HG02852 (cell line): ENCODE measurements around the gene ASPDH.
"Not testable (repeated sequence)": the region's sequence is repeated elsewhere in the genome, so short reads cannot be mapped to it uniquely, and the experiment has no call there.

Source experiments
- ATAC-seq: cut with Tn5 transposase; IDR thresholded peaks from one replicate; pipeline ENCODE4 v1.9.1; 2021; ENCODE audit warnings: mild to moderate bottlenecking, moderate library complexity; ENCODE audit not compliant: unreplicated experiment

Gene ASPDH

DNA sequence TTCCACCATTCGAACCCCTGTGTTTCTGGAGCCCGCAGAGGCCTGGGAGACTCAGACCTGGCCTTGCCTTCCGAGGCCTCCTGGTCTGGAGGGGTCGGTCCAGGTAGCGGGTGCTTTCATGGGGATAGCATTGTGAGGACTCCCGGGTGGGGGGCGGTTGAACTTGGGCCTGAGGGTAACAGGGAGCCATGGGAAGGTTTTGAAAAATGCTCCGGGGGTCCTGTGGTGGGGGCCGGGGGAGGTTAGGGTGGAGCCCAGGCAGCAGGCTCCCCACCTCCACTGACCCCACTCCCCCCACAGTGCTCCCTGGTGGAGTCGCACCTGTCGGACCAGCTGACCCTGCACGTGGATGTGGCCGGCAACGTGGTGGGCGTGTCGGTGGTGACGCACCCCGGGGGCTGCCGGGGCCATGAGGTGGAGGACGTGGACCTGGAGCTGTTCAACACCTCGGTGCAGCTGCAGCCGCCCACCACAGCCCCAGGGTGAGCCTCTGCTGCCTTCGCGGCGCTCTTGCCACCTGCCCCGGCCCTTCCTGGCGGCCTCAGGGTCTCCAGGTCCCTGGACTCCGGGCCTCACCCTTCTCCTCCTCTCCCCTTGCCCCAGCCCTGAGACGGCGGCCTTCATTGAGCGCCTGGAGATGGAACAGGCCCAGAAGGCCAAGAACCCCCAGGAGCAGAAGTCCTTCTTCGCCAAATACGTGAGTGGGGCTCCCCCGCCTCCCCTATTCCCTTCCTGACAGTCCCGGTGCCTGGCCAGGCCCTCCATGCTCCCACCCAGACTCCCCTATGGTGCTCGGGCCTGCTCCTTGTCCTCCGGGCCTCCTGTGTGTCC, 33.2 kb downstream of the ASPDH start:
- no peak for ATAC-seq

DNA sequence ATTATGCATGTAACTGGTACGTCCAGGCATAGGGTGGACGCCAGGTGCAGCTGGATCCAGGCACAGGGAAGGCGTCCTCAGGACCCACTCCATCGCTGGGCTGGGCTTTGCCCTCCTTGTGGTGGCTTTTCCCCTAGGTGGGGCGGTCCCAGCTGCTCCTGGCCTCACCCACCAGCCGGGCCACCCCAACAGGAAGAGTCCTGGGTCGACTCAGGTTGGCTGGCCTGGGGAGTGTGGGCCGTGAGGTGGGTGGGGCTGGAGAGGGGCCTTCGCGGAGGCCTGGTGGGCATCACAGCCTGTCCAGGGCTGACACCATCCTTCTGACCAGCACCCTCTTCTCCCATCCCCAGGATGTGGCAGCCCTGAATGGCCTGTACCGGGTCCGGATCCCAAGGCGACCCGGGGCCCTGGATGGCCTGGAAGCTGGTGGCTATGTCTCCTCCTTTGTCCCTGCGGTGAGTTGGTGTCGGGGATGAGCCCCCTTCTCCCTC, 33.9 kb downstream of the ASPDH start:
- ATAC-seq: no peak

DNA sequence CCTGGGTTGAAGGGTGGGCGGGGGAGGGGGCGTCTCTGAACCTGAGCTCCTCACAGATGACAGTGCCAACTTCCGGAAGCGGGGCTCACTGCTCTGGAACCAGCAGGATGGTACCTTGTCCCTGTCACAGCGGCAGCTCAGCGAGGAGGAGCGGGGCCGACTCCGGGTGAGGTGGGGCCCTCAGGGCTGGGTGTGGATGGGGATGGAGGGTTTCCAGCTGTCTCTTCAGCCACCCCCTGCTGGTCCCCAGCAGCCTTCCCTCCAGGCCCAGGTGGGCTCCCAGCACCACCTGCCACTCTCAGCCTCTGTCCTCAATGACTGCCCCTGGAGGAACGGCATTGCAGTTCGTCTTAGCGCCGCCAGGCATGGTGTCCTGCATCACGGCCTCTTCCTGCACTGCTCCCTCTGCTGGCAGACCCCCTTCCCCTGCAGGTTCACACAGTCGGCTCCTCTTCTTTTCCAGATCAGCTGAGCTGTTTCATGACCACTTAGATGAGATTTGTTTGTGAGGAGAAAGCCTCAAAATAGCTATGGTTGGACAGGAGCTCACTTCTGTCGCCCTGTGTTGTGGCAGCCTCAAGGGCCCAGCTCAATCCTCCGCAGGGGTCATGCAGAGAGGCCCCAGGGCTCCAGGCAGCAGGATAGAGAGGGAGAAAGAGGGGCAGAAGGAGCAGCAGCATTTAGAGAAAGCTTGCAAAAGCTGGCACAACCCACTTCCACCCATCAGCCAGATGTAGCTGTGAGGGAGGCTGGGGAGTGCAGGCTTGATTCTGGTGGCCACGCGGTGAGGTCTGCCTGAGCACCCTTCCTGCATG, 34.6 kb downstream of the ASPDH start:
- no peak for ATAC-seq

DNA sequence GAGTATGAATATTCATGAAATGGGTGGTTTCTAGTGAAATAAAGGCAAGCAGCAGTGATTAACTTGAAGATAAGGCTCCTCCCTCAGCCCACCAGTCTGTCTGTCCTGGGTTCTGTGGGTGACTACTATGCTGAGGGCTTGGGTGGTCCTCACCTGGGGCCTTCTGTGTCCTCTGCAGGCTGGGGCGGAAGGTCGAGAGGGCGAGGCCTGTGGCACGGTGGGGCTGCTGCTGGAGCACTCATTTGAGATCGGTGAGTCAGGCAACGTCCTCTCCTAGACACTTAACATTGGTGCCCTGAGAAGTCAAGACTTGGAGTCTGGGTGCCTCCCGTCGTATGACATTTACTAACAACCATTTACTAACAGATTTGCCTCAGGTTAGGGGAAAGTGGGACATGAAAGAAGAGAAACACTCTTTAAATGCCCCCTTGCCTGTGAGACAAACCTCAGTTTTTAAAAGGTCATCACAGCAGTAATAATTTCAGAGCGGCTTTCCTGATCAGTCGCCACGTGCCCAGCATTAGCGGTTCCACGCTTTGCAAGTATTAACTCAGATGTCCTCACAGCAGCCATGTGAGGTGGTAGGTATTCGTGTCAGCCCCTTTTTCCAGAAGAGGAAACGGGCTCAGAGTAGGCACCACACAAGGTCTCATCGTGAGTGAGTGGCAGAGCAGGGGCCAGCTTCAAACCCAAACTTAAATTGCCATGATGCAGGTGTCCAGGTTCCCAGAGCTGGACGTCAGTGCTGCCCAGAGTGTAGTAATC, 35.8 kb downstream of the ASPDH start:
- ATAC-seq: no peak

DNA sequence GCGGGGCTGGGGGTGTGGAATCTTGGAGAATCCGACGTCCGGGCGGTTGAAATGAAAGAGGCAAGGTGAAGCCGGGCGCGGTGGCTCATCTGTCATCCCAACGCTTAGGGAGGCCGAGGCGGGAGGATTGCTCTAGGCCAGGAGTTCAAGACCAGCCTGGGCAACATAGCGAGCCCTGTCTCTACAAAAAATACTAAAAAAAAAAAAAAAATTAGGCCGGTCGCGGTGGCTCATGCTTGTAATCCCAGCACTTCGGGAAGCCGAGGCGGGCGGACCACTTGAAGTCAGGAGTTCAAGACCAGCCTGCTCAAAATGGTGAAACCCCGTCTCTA, 36.8 kb downstream of the ASPDH start:
- ATAC-seq: no peak

DNA sequence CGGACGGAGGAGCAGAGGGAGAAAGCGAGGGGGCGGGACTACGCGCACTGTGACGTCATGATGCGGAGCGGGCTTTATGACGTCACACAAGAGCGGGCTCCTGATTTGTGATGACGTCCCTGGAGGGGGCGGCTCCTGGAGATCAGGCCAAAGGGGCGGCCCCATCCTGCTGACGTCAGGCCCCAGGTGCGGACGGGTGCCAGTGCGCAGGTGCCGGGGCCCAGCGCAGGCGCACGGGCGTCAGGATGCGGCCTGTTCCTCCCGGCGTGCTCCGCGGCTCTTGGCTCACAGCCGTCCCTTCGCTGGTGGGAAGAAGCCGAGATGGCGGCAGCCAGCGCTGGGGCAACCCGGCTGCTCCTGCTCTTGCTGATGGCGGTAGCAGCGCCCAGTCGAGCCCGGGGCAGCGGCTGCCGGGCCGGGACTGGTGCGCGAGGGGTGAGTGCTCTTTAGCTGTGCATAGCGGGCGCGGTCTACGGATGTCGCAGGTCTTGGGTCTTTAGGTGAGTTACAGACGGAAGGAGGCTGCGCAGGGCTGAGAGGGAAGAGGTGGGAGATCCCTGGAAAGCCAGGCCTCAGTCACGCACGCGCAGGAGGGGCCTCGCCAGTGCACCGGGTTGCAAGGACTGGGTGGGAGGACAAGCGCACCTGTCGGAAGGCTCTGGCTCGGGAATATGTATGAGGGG, 37.3 kb downstream of the ASPDH start, which contains the start of the genes EMC10 and GARIN5A:
TSS of gene EMC10 (plus strand) at position 284 of the 683 bp plus-strand sequence. CDS start at position 322, 38 bp downstream.
TSS of gene GARIN5A (minus strand) at position 625 of the 683 bp plus-strand sequence. CDS start at position 165, 460 bp downstream.
- ATAC-seq: peak; percentile 92

DNA sequence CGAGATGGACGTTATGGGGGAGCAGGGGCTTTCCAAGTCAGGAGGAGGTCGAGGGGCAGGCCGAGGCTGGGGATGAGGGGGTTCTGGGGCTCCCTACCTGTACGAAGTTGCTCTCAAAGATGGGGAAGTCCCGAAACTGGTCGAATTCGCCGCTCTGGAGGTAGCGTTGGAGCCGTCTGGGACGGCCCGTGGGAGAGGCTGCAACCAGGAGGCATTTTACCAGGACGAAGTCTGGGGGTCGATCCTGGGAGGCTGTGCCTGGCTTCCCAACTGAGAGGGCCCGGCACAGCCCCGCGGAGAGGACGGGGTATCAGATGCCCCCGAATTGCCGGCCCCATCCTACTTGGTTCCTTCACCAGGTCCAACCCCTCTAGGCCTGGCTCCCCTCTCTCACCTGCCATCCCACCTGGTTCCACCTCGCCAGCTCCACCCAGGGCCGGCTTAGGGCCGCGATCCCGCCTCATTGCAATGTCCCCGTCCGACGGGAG, 37.9 kb downstream of the ASPDH start:
- peak; percentile 22 for ATAC-seq

DNA sequence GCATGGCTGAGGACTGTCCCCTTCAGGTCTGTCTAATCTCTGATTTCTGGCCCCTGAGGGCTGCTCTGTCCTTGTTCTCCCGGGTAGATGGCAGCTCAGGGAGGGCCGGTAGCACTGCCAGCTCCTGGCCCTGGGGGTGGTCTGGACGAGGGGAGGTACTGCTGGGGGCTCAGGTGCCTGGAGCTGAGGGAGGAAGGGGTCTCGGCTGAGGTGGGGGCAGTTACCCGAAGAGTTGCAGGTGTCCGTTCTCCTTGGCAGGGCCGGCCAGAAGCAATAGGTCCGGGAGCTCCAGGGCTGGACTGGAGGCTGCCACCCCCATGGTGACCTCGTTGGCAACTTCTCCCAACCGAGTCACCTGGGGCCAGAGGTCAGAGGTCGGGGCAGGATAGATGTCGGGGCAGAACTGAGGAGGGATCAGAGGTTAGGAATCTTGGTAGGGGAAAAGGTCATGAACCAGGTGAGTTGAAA, 38.6 kb downstream of the ASPDH start:
- no peak for ATAC-seq

DNA sequence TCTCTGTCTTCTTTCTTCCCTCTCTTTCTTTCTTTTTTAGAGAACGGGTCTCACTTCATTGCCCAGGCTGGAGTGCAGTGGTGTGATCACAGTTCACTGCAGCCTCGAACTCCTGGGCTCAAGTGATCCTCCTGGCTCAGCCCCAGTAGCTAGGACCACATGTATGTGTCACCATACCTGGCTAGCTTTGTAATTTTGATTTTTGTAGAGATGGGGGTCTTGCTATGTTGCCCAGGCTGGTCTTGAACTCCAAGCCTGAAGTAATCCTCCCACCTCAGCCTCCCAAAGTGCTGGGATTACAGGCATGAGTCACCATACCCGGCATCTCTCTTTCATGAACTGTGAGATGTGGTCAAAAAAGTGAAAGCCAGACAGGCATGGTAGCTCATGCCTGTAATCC, 40.4 kb downstream of the ASPDH start:
- ATAC-seq: not testable (repeated sequence)

DNA sequence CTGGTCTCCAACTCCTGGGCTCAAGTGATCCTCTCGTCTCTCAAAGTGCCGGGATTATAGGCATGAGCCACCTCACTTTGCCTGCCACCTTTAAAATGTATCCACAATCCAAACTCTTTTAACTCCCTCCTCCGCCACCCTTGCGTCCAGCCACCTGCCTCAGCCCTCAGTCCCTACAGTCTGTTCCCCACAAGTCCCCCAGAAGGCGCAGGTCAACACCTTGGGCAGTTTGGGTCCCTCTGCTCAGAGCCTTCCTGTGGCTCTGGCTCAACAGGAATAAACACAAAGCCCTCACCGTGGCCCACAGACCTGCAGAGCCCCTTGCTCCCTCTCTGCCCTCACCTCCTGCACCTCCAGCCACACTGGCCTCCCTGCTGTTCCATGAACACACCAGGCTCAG, 44.9 kb downstream of the ASPDH start:
- no peak for ATAC-seq

DNA sequence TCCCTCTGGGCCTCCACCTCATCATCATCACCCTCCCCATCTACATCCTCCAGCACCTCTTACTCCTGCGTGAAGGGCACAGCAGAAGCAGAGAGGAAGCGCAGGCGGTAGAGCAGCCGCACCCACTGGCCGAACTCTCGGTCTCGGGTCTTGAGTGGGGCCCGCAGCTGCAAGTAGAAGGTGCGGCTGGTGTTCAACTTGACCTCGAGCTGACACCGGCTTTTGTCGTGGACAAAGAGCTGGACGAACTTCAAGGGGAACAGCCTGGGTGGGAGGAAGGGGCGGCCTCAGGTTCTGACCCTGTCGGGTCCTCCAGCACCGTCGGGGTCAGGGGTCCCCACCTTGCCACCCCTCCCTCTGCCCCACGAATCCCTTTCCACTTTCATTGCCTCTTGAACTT, 46.1 kb downstream of the ASPDH start:
- ATAC-seq: no peak

DNA sequence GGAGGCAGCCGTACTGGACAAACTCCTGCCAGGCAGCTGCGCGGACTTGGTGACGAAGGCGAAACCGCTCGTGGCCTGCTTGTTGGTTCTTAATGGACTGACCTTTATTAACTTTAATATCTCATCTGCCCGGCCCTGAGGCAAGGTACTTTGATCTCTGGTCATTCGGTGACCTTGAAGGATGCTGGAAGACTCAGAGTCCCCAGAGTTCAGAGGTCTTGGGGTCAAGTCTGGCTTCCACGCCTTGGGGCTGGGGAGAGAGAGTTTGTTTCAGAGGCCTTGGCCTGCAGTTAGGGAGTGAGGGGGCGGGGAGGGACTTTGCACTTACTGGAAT, 47.0 kb downstream of the ASPDH start:
- no peak for ATAC-seq

DNA sequence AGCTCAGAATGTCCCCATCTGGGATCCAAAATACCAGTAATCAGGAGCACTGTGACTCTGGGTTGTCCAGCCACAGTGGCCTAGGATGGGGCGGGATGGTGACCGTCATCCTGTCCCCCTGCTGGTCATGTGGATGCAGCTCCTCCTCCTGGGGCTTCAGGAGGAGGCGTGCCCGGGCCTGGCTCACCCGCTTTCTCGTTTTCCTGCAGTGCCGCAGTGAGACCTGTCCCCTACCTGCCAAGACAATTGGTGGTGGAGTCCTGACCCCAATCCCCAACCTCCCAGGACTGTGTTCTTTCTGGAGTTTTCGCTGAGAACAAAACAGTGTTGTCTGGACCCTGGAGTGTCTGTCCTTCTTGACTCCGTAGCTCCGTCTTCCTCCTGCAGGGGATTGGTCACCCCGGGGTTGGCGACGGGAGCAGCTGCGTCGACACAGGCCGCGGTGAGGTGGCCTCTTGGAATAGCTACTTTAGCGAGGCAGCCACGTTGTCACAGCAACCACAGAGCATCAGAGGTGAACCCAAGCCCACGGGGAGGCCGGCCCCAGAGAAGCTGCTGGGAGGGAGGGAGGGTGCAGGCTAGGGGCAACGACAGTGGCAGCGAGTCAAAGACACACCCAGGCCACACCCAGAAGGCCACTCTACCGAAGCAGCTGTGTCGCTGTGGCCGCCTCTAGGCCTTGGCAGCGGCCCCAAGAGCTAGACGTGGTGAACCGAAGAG, 47.6 kb downstream of the ASPDH start:
- ATAC-seq: no peak

DNA sequence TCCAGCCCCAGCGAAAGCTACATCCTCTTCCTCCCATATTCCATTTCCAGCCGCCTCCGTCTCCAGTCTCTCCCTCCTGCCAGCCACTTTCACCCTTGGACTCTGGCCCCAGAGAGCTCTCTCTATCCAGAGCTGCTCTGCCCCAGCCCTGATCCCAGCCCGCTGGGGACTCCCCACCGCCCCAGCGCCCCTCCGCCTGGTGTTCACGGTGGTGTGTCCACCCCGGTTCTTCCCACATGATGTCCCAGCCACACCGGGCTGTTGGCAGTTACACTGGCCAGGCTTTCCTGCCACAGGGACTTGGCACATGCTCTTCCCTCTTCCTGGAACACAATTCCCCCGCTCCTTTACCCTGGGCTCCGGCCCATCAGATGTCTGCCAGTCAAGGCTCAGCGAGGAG, 48.7 kb downstream of the ASPDH start:
- no peak for ATAC-seq

DNA sequence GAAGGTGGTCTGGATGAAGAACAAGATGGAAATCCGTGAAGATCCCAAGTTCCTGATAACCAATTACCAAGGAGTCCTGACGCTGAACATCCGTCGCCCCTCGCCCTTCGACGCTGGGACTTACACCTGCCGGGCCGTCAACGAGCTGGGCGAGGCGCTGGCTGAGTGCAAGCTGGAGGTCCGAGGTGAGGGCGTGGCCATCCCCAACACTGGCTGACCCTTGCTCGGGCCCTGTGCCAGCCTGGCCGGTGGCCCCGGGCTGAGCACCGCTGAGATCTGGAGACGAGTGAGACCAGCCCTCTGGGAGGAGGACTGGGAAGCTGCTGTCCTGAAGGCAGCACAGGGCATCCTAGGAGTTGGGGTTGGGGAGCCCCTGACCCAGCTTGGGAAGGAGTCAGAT, 49.4 kb downstream of the ASPDH start:
- no peak for ATAC-seq

DNA sequence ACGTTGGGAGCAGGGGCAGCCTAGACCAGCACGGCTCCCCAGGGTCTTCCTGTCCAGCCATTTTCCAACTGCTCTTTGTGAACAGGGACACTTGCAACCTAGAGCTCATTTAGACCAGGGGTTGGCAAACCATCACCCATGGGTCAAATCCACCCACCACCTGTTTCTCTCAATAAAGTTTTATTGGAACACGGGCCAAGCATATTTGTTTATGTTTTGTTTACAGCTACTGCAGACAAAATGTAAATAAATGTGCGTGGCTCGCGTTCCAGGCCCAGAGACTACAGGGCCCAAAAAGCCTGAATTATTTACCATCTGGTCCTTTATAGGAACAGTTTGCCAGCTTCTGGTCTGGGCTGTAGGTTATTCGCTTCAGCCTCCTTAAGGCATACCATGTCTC, 50.7 kb downstream of the ASPDH start:
- no peak for ATAC-seq
